Measurements from ENCODE around the gene CELF4.

CELF4 gene

DNA sequence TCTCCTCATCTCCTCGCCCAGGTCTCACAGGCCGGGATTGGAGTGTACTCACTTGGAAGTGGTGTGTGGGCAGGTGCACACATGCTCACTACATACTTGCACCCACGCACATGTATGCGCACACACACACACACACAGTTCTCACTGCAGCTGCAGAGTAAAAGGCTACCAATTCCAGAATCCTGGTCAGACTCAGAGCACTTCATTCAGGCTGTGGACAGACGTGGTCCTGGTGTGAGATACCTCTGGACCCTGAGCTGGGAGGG, 19.4 kb downstream of the CELF4 start:
- TF ChIP-seq, protein P1, sequence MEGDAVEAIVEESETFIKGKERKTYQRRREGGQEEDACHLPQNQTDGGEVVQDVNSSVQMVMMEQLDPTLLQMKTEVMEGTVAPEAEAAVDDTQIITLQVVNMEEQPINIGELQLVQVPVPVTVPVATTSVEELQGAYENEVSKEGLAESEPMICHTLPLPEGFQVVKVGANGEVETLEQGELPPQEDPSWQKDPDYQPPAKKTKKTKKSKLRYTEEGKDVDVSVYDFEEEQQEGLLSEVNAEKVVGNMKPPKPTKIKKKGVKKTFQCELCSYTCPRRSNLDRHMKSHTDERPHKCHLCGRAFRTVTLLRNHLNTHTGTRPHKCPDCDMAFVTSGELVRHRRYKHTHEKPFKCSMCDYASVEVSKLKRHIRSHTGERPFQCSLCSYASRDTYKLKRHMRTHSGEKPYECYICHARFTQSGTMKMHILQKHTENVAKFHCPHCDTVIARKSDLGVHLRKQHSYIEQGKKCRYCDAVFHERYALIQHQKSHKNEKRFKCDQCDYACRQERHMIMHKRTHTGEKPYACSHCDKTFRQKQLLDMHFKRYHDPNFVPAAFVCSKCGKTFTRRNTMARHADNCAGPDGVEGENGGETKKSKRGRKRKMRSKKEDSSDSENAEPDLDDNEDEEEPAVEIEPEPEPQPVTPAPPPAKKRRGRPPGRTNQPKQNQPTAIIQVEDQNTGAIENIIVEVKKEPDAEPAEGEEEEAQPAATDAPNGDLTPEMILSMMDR (IDR thresholded peaks at IDR 0.05; ENCODE audit: insufficient read depth, low read length, missing control alignments), result no peak
- CTCF ChIA-PET, result interaction anchor here (1.4 kb wide), 1 partner anchor 9 kb away, joined by 5 read pairs; no protein-coding TSS in a partner anchor
- POLR2A ChIA-PET, result no interaction called here

DNA sequence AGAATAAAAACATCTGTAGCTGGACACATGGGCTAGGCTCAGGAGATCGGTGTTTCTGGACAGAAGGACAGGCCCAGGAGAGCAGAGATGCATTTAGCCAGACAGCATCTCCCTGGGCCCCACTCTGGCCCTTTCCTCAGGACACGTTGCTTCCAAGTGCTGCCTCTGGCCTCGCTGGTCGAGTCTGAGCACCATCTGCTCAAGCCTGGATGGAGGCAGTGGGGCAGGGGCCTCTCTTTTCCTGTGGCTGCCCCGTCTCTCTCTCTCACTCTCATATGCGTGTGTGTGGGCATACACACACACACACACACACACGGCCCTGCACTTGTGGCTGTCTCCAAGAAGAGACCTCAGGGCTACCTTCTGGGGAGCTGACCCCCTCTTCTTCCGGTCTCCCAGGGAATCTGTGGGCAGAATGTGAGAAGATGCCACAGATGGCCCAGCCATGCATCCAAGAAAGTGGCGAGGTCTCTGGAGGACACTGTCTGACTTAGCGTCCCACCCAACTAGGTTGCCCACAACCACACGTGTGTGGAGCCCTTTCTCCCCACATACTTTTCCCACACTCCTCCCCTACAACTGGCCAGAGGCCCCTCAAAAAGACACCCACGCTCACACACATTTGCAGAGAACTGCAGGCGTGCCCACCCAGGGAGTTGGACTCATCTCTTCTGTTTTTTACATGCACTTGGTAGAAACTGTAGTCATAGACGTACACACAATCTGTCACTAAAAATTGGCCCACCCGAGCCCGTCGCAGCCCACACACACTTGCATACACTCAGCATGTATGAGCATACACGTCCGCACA, 19.9 kb downstream of the CELF4 start:
- no peak overlapping the region for H3K4me3 ChIP-seq (ENCODE audit: low read depth, low read length)
- CTCF ChIA-PET, result no interaction called here
- POLR2A ChIA-PET, result no interaction called here
- DNase-seq (ENCODE audit: low read depth, low spot score), result no peak
- TF ChIP-seq, protein P1 (IDR thresholded peaks at IDR 0.05; ENCODE audit: insufficient read depth, low read length, missing control alignments), result no peak

More for the DNA sequence above, 19.4 kb downstream of the CELF4 start:
- DNase-seq (ENCODE audit: low read depth, low spot score), result no peak
- no peak overlapping the region for H3K4me3 ChIP-seq (ENCODE audit: low read depth, low read length)

GRCh38 chr18:37544713-37545112, 20.9 kb downstream of the CELF4 start:
- POLR2A ChIA-PET, result no interaction called here
- CTCF ChIA-PET, result interaction anchor here (0.9 to 1.3 kb wide), 2 partner anchors 9 to 185 kb away, joined by 3 read pairs; no protein-coding TSS in a partner anchor
- no peak for DNase-seq (ENCODE audit: low read depth, low spot score)
- TF ChIP-seq, protein P1 (IDR thresholded peaks at IDR 0.05; ENCODE audit: insufficient read depth, low read length, missing control alignments), result no peak
- H3K4me3 ChIP-seq (ENCODE audit: low read depth, low read length), result no peak overlapping the region

GRCh38 chr18:37544217-37544616, 21.4 kb downstream of the CELF4 start:
- DNase-seq (ENCODE audit: low read depth, low spot score), result no peak
- POLR2A ChIA-PET, result no interaction called here
- CTCF ChIA-PET, result interaction anchor here (0.9 to 1.3 kb wide), 2 partner anchors 8 to 185 kb away, joined by 3 read pairs; no protein-coding TSS in a partner anchor
- TF ChIP-seq, protein P1 (IDR thresholded peaks at IDR 0.05; ENCODE audit: insufficient read depth, low read length, missing control alignments), result no peak
- H3K4me3 ChIP-seq (ENCODE audit: low read depth, low read length), result no peak overlapping the region

DNA sequence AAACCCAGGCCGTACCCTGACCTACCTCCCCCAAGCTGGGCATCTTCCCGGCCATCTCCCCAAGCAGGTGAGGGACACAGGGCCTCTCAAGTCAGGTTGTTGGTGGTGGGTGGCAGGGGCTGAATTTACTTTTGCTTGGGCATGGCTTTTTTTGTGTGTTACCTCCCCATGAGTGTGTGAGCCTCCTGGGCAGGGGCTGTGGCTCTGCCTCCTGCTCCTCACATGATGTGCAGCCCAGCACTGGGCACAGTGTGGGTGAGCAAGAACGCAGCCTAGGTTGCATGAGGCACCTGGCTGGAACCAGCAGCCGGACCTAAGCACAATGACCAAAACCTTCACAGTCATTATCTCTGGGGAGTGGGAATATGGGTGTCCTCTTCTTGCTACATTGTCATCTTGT, 22.3 kb downstream of the CELF4 start:
- no peak for DNase-seq (ENCODE audit: low read depth, low spot score)
- ChIA-PET POLR2A (no interaction called here), CTCF (no interaction called here)
- no peak overlapping the region for H3K4me3 ChIP-seq (ENCODE audit: low read depth, low read length)
- TF ChIP-seq, protein P1 (IDR thresholded peaks at IDR 0.05; ENCODE audit: insufficient read depth, low read length, missing control alignments), result no peak

GRCh38 chr18:37541517-37541916, 24.1 kb downstream of the CELF4 start:
- DNase-seq (ENCODE audit: low read depth, low spot score), result no peak
- ChIA-PET POLR2A (no interaction called here), CTCF (interaction anchor here (0.7 to 4.4 kb wide), 3 partner anchors 13 to 158 kb away, joined by 3 to 63 read pairs (median 25); no protein-coding TSS in a partner anchor)
- TF ChIP-seq, protein P1 (IDR thresholded peaks at IDR 0.05; ENCODE audit: insufficient read depth, low read length, missing control alignments), result no peak
- no peak overlapping the region for H3K4me3 ChIP-seq (ENCODE audit: low read depth, low read length)

All from AG04449 (cell line).